Caco-2 (cell line): ENCODE data around the gene ASF1B. TPM values are rescaled to one million over a fixed set of nuclear protein-coding genes. Genes with fewer than 3 reads are reported as not detected.

ENCODE experiments used
- BruUV-seq: library from RNA; stranded (reverse); fragments of 400-500 nt; replicated peaks from 2 replicates; lab custom pipeline; 2021; lab: Mats Ljungman, UMichigan
- CTCF ChIA-PET: fragments of 300-600 bp; sonication (Branson Sonifier 250); formaldehyde crosslinking; loops from one replicate; lab custom pipeline; 2022; ENCODE audit warnings: antibody characterized with exemption; lab: Charles Lee
- POLR2A ChIA-PET: fragments of 300-600 bp; sonication (Branson Sonifier 250); formaldehyde crosslinking; loops from one replicate; lab custom pipeline; 2022; ENCODE audit warnings: antibody characterized with exemption; lab: Charles Lee
- DNase-seq, 2 experiments: peaks; one replicate each; pipeline versions ENCODE4 v3.0.0 to v3.0.0-alpha.2; 2020 to 2022
- H3K27me3 ChIP-seq: replicated peaks from 2 replicates; pipeline ENCODE4 v1.6.0; 2011; ENCODE audit warnings: low read length; ENCODE audit not compliant: control insufficient read depth, insufficient read depth
- H3K36me3 ChIP-seq: 2 replicates; pipeline ENCODE4 v1.5.1; 2011; ENCODE audit warnings: low read length; ENCODE audit not compliant: control insufficient read depth, insufficient read depth
- H3K4me1 ChIP-seq: fragments of 250-450 bp; sonication (Bioruptor Pico); 2 replicates; pipeline ENCODE4 v1.5.1; 2020; ENCODE audit warnings: mild to moderate bottlenecking
- H3K4me3 ChIP-seq: 2 replicates; pipeline ENCODE4 v1.5.1; 2011; ENCODE audit warnings: low read depth, mild to moderate bottlenecking, control low read depth, low read length
- H3K9me3 ChIP-seq: fragments of 250-450 bp; sonication (Bioruptor Pico); 2 replicates; pipeline ENCODE4 v1.5.1; 2020; ENCODE audit warnings: mild to moderate bottlenecking, moderate library complexity
- H3K27ac Mint-ChIP-seq: one replicate; pipeline ENCODE4 v1.8.0; 2022; ENCODE audit warnings: mixed read lengths; ENCODE audit not compliant: unreplicated experiment
- H3K27me3 Mint-ChIP-seq: one replicate; pipeline ENCODE4 v1.8.0; 2022; ENCODE audit warnings: mixed read lengths; ENCODE audit not compliant: insufficient read depth, unreplicated experiment
- H3K36me3 Mint-ChIP-seq: one replicate; pipeline ENCODE4 v1.8.0; 2022; ENCODE audit warnings: mild to moderate bottlenecking, mixed read lengths; ENCODE audit not compliant: insufficient read depth, unreplicated experiment
- H3K4me1 Mint-ChIP-seq: one replicate; pipeline ENCODE4 v1.8.0; 2022; ENCODE audit warnings: low read depth, mixed read lengths; ENCODE audit not compliant: unreplicated experiment
- H3K4me3 Mint-ChIP-seq: one replicate; pipeline ENCODE4 v1.8.0; 2022; ENCODE audit warnings: mild to moderate bottlenecking, moderate library complexity, mixed read lengths; ENCODE audit not compliant: unreplicated experiment
- H3K9me3 Mint-ChIP-seq: one replicate; pipeline ENCODE4 v1.8.0; 2022; ENCODE audit warnings: mixed read lengths; ENCODE audit not compliant: unreplicated experiment
- intact Hi-C: fragments of 100-400 bp; cut with micrococcal nuclease; formaldehyde crosslinking; loops from one replicate; pipeline ENCODE4 v1.10.0; 2022; ENCODE audit not compliant: unreplicated experiment
- total RNA-seq: library from RNA; stranded (reverse); gene quantifications from 2 replicates; pipeline ENCODE4 v1.2.3, GENCODE V29; 2022
- TF ChIP-seq, protein P1 (sequence below), 2 experiments: fragments of 200-600 bp in 1 of 2; IDR thresholded peaks; 1 replicate in 1 of 2; 2 replicates in 1 of 2; pipeline versions ENCODE4 v1.5.1 to v1.8.0; 2011 to 2022; ENCODE audit warnings: antibody characterized with exemption in 1 of 2, control low read depth in 1 of 2, inconsistent platforms in 1 of 2, low read depth in 1 of 2, low read length in 1 of 2, mild to moderate bottlenecking in 1 of 2, moderate library complexity in 1 of 2; ENCODE audit not compliant: insufficient read depth in 1 of 2, severe bottlenecking in 1 of 2, unreplicated experiment in 1 of 2

The ASF1B gene
- total RNA-seq, 1 experiment from 2014 or later, result 40.2 TPM

DNA sequence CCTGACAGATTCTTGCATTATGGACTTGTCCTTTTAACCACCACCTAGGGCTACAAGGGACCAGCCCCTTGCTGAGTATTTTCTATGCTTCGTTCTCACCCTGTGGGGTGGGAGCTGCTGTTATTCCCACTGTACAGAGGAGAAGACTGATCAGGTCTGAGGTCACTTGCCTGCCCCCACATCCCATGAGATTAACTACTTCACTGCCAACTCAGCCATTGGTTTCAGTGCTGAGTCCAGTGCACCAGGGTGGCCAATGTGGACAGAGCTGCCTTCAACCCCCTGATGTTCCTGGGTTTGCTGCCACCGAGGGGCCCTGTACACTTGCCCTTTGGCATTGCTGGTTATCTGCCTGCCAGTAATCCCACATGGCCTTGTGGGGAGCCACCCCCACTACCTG lies 25.7 kb downstream of the ASF1B start:
- TF ChIP-seq, protein P1, sequence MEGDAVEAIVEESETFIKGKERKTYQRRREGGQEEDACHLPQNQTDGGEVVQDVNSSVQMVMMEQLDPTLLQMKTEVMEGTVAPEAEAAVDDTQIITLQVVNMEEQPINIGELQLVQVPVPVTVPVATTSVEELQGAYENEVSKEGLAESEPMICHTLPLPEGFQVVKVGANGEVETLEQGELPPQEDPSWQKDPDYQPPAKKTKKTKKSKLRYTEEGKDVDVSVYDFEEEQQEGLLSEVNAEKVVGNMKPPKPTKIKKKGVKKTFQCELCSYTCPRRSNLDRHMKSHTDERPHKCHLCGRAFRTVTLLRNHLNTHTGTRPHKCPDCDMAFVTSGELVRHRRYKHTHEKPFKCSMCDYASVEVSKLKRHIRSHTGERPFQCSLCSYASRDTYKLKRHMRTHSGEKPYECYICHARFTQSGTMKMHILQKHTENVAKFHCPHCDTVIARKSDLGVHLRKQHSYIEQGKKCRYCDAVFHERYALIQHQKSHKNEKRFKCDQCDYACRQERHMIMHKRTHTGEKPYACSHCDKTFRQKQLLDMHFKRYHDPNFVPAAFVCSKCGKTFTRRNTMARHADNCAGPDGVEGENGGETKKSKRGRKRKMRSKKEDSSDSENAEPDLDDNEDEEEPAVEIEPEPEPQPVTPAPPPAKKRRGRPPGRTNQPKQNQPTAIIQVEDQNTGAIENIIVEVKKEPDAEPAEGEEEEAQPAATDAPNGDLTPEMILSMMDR (IDR thresholded peaks at IDR 0.05; ENCODE audit: insufficient read depth in 1 of 2, low read depth in 1 of 2, low read length in 1 of 2, severe bottlenecking in 1 of 2, unreplicated experiment in 1 of 2), result no peak
- H3K27me3 ChIP-seq, result no peaks in the 10 kb centered on the region
- Mint-ChIP-seq H3K4me3 (no peak overlapping the region), H3K9me3 (no peaks in the 10 kb centered on the region), H3K4me1 (no peaks in the 10 kb centered on the region), H3K27me3 (no peaks in the 10 kb centered on the region), H3K36me3 (no peaks in the 10 kb centered on the region), H3K27ac (no peak overlapping the region)
- ChIA-PET POLR2A (interaction anchor here (0.6 kb wide), 1 partner anchor 30 kb away, joined by 4 read pairs; no protein-coding TSS in a partner anchor), CTCF (no interaction called here)
- intact Hi-C loops, result no loop called here
- H3K4me1 ChIP-seq, result no peaks in the 10 kb centered on the region
- no TSS peak for BruUV-seq
- no peak for DNase-seq
- no peaks in the 10 kb centered on the region for H3K9me3 ChIP-seq
- H3K4me3 ChIP-seq, result no peak overlapping the region
- H3K36me3 ChIP-seq, result no peaks in the 10 kb centered on the region

DNA sequence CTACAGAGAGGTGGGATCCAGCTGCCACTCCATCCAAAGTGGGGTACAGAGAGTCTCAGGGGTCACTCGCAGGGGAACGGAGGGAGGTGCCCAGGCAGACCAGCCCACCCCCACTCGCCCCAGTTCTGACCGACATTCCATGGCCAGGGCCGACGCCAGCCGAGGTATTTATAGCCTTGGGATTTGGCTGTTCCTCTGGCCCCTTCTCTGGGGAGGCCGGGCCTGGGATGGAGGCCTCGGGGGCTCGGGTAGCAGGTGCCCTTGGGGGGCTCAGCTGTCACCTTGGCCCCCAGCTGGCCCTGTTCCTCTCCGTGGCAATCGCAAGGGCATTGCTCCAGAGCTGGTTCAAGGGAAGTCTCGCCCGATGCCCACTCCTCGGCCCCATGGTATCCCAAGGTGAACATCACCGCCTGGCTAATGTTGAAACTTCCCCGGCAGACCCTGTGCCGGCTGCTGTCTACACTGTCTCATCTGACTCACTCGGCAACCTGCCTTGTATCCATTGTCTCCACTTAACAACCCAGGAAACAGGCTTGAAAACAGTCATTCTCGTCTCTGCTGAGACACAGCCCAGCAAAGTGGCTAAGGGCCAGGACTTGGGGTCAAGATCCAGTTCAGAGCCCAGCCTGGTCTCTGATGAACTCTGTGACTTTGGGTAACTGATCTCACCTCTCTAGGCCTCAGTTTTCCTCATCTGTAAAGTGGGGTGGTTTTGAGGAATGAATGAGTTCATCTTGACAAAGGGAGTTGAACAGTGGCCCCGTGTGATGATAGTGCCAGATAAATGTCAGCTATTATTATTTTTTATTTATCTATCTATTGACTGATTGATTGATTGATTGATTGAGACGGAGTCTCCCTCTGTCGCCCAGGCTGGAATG lies 28.6 kb downstream of the ASF1B start:
- TF ChIP-seq, protein P1 (IDR thresholded peaks at IDR 0.05; ENCODE audit: insufficient read depth in 1 of 2, low read depth in 1 of 2, low read length in 1 of 2, severe bottlenecking in 1 of 2, unreplicated experiment in 1 of 2), result no peak
- no TSS peak for BruUV-seq

DNA sequence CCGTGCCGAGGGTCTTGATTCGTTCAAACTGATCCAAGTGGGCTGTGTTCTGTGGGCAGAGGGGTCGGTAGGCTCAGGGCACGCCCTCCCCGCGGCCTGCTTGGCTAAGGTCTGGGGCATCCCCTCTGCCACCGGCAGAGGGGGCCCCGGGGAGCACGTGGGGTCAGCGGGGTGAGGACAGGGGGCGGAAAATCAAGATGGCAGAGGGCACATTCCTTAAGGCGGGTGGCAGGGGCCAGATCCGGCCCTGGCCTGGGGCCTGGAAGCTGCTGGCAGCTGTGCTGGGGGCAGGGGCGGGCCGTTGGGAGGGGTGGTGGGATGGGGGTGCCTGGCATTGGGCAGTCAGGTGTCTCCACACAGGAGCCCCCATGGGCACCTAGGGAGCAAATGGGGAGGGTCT lies 29.5 kb downstream of the ASF1B start:
- H3K27ac Mint-ChIP-seq, result no peak overlapping the region
- no TSS peak for BruUV-seq
- H3K36me3 Mint-ChIP-seq, result no peaks in the 10 kb centered on the region
- H3K4me1 Mint-ChIP-seq, result no peaks in the 10 kb centered on the region
- no peaks in the 10 kb centered on the region for H3K36me3 ChIP-seq
- H3K27me3 ChIP-seq, result no peaks in the 10 kb centered on the region
- H3K9me3 ChIP-seq, result no peaks in the 10 kb centered on the region
- intact Hi-C loops, result no loop called here
- ChIA-PET CTCF (no interaction called here), POLR2A (no interaction called here)
- TF ChIP-seq, protein P1 (IDR thresholded peaks at IDR 0.05; ENCODE audit: insufficient read depth in 1 of 2, low read depth in 1 of 2, low read length in 1 of 2, severe bottlenecking in 1 of 2, unreplicated experiment in 1 of 2), result no peak
- H3K27me3 Mint-ChIP-seq, result no peaks in the 10 kb centered on the region
- DNase-seq, result no peak
- no peaks in the 10 kb centered on the region for H3K4me1 ChIP-seq
- H3K4me3 Mint-ChIP-seq, result no peak overlapping the region
- H3K4me3 ChIP-seq, result no peak overlapping the region
- no peaks in the 10 kb centered on the region for H3K9me3 Mint-ChIP-seq

More for the DNA sequence above, 28.6 kb downstream of the ASF1B start:
- ChIA-PET POLR2A (no interaction called here), CTCF (no interaction called here)
- no peaks in the 10 kb centered on the region for H3K4me1 Mint-ChIP-seq
- no peaks in the 10 kb centered on the region for H3K27me3 ChIP-seq
- DNase-seq, result no peak
- intact Hi-C loops, result no loop called here
- H3K27ac Mint-ChIP-seq, result no peak overlapping the region
- H3K9me3 ChIP-seq, result no peaks in the 10 kb centered on the region
- H3K36me3 Mint-ChIP-seq, result no peaks in the 10 kb centered on the region
- H3K9me3 Mint-ChIP-seq, result no peaks in the 10 kb centered on the region
- H3K36me3 ChIP-seq, result no peaks in the 10 kb centered on the region
- H3K27me3 Mint-ChIP-seq, result no peaks in the 10 kb centered on the region
- H3K4me1 ChIP-seq, result no peaks in the 10 kb centered on the region
- no peak overlapping the region for H3K4me3 ChIP-seq
- no peak overlapping the region for H3K4me3 Mint-ChIP-seq
